HFFc6 (cell line): ENCODE measurements around the gene SUSD1. TPM values are rescaled to one million over a fixed set of nuclear protein-coding genes. Genes with fewer than 3 reads are reported as not detected.
"Not testable (repeated sequence)": the region's sequence is repeated elsewhere in the genome, so short reads cannot be mapped to it uniquely, and the experiment has no call there.

Experiments used
- DNase-seq: peaks from one replicate; pipeline ENCODE4 v3.0.0-alpha.2; 2018
- H3K27ac Mint-ChIP-seq: 2 replicates; pipeline ENCODE4 v1.8.0; 2020; ENCODE audit warnings: mild to moderate bottlenecking, mixed read lengths
- H3K27me3 Mint-ChIP-seq: 2 replicates; pipeline ENCODE4 v1.8.0; 2021; ENCODE audit warnings: mild to moderate bottlenecking, moderate library complexity, mixed read lengths; ENCODE audit not compliant: insufficient read depth
- H3K36me3 Mint-ChIP-seq: 2 replicates; pipeline ENCODE4 v1.8.0; 2021; ENCODE audit warnings: low read depth, mixed read lengths
- H3K4me1 Mint-ChIP-seq: 2 replicates; pipeline ENCODE4 v1.8.0; 2020; ENCODE audit warnings: low read depth, mixed read lengths
- H3K4me3 Mint-ChIP-seq: 2 replicates; pipeline ENCODE4 v1.8.0; 2020; ENCODE audit warnings: mild to moderate bottlenecking, moderate library complexity, mixed read lengths
- H3K9me3 Mint-ChIP-seq: 2 replicates; pipeline ENCODE4 v1.8.0; 2020; ENCODE audit warnings: mild to moderate bottlenecking, mixed read lengths
- total RNA-seq, 6 experiments: library from RNA; stranded (reverse); fragmentation: NEBNext Ultra II Directional; extraction: Animal tissue kit (Norgen Biotek cat#: 25700); gene quantifications; 2 replicates in 1 of 6; 3 replicates in 5 of 6; pipeline ENCODE4 v1.2.3, GENCODE V29; 2021
- TF ChIP-seq, protein P1 (sequence below): fragments of 200-600 bp; sonication (generic); IDR thresholded peaks from 2 replicates; pipeline ENCODE4 v1.5.0; 2021; ENCODE audit warnings: antibody characterized with exemption, mild to moderate bottlenecking

The SUSD1 gene
- total RNA-seq, 6 experiments from 2014 or later, result 3.5 to 9.4 (median 8.2) TPM

DNA sequence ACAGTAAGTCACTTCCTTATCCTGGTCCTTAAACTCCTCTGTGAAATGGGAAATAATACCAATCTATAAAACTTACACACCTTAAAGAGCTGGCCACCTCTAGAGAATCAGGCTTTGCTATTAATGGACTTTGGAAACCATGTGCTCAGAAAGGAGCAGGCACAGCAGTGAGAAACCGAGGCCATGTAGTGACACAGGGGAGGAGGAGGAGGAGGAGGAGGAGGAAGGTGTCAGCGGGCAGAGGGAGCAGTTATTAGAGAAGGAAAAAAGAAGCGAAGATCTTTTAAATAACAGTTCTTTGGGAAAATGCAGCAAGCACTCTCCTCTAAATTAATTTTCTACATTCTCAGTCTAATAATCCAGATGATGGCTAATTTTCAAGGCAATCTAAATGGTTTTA lies 38.0 kb downstream of the SUSD1 start:
- DNase-seq, result no peak
- TF ChIP-seq, protein P1, sequence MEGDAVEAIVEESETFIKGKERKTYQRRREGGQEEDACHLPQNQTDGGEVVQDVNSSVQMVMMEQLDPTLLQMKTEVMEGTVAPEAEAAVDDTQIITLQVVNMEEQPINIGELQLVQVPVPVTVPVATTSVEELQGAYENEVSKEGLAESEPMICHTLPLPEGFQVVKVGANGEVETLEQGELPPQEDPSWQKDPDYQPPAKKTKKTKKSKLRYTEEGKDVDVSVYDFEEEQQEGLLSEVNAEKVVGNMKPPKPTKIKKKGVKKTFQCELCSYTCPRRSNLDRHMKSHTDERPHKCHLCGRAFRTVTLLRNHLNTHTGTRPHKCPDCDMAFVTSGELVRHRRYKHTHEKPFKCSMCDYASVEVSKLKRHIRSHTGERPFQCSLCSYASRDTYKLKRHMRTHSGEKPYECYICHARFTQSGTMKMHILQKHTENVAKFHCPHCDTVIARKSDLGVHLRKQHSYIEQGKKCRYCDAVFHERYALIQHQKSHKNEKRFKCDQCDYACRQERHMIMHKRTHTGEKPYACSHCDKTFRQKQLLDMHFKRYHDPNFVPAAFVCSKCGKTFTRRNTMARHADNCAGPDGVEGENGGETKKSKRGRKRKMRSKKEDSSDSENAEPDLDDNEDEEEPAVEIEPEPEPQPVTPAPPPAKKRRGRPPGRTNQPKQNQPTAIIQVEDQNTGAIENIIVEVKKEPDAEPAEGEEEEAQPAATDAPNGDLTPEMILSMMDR, result no peak
- Mint-ChIP-seq H3K4me1 (peaks cover 15% of the 10 kb centered on the region), H3K36me3 (peaks cover 20% of the 10 kb centered on the region), H3K9me3 (peaks cover 9% of the 10 kb centered on the region), H3K4me3 (no peak overlapping the region), H3K27me3 (no peaks in the 10 kb centered on the region; the same call in 1 of the 2 replicates), H3K27ac (no peak overlapping the region)

DNA sequence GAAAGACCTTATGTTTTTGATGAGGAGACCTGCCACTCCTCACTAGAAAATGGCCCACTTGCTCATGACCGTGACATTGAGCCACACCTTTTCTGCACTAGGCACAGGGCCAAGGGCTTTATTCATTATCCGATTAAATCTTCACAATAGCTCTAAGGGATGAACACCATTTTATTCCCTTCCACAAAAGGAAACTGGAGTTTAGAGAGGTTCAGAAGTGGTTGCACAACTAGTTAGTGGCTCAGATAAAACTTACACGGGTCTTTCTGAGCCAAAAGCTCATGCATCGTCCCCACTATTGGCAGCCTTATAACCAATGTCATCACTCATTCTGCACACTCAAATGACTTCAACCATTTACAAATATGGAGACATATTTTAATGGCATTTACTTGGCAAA lies 39.4 kb downstream of the SUSD1 start:
- no peak overlapping the region for H3K27ac Mint-ChIP-seq
- TF ChIP-seq, protein P1, result no peak
- peaks cover 20% of the 10 kb centered on the region for H3K36me3 Mint-ChIP-seq
- no peaks in the 10 kb centered on the region; the same call in 1 of the 2 replicates for H3K27me3 Mint-ChIP-seq
- peaks cover 24% of the 10 kb centered on the region for H3K4me1 Mint-ChIP-seq
- H3K9me3 Mint-ChIP-seq, result peaks cover 9% of the 10 kb centered on the region
- DNase-seq, result no peak
- no peak overlapping the region for H3K4me3 Mint-ChIP-seq

DNA sequence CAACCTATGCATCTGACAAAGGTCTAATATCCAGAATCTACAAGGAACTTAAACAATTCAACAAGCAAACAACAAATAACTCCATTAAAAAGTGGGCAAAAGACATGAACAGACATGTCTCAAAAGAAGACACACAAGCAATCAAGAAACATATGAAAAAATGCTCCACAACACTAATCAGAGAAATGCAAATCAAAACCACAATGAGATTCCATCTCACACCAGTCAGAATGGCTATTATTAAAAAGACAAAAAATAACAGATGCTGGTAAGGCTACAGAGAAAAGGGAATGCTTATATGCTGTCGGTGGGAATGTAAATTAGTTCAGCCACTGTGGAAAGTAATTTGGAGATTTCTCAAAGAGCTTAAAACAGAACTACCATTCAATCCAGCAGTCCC lies 41.3 kb downstream of the SUSD1 start:
- H3K36me3 Mint-ChIP-seq, result peaks cover 20% of the 10 kb centered on the region
- H3K27ac Mint-ChIP-seq, H3K9me3 Mint-ChIP-seq, DNase-seq, H3K4me3 Mint-ChIP-seq, H3K27me3 Mint-ChIP-seq: not testable (repeated sequence)
- peaks cover 24% of the 10 kb centered on the region for H3K4me1 Mint-ChIP-seq

DNA sequence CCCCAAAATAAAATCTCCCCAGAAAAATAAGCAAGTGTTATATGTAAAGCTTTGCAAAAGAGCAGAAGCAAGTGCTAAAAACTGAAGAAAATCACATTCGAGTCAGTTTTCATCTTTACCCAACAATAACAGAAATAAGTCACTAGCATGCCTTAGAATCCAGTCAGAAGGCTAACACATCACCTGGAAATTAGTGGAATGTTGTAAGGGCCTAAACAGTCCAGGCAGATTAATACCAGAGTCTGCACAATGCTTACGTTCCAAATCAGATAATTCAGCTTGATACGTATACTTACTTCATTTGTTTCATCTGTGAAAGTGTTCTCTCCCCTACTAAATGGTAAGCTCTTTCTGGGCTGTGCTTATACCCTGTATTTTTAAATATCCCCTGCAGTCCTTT lies 42.7 kb downstream of the SUSD1 start:
- peaks cover 9% of the 10 kb centered on the region for H3K9me3 Mint-ChIP-seq
- H3K27me3 Mint-ChIP-seq, result no peaks in the 10 kb centered on the region; the same call in 1 of the 2 replicates
- H3K4me1 Mint-ChIP-seq, result peaks cover 24% of the 10 kb centered on the region
- H3K4me3 Mint-ChIP-seq, result peak overlapping the region; percentile 15; the same call in 1 of the 2 replicates
- DNase-seq, result peak; percentile 30
- H3K27ac Mint-ChIP-seq, result peak overlapping the region; percentile 22
- TF ChIP-seq, protein P1, result no peak
- H3K36me3 Mint-ChIP-seq, result peaks cover 20% of the 10 kb centered on the region

DNA sequence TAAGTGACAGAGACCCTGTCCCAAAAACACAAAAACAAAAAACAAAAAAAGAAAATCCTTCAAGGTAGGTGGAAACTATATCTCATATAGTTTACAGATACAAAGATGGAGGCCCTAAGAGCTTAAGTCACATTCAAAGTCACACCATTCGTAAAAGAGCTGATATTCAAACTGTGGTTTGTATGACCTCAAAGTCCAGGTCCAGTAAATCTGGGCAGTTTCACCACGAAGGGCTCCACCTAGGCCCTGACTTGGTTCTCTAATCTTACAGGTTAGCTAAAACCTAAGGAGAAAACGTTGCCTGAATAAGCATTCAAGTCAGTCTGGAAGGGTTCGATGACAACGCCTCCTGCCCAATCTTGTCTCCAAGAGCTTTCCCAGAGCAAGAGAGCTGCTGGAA lies 44.1 kb downstream of the SUSD1 start:
- no peaks in the 10 kb centered on the region for H3K27me3 Mint-ChIP-seq
- H3K4me1 Mint-ChIP-seq, result peaks cover 28% of the 10 kb centered on the region
- TF ChIP-seq, protein P1, result no peak
- H3K4me3 Mint-ChIP-seq, result no peak overlapping the region
- DNase-seq, result no peak
- peaks cover 9% of the 10 kb centered on the region for H3K9me3 Mint-ChIP-seq
- H3K27ac Mint-ChIP-seq, result no peak overlapping the region
- H3K36me3 Mint-ChIP-seq, result peaks cover 20% of the 10 kb centered on the region

DNA sequence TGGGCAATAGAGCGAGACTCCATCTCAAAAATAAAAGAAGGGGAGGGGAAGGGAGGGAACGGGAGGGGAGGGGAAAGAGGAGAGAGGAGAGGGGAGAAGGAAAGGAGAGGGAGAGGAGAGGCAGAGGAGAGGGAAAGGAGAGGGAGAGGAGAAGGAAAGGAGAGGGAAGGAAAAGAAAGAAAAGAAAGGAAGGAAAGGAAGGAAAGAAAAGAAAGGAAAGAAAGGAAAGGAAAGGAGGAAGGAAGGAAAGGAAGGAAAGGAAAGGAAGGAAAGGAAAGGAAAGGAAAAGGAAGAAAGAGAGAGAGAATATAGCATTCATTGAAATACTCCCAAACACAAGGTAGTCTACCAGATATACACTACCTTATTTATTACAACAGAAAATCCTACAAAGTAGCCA lies 44.8 kb downstream of the SUSD1 start:
- Mint-ChIP-seq H3K9me3 (peaks cover 9% of the 10 kb centered on the region), H3K4me3 (no peak overlapping the region), H3K4me1 (peaks cover 34% of the 10 kb centered on the region), H3K27ac (no peak overlapping the region), H3K27me3 (no peaks in the 10 kb centered on the region), H3K36me3 (peaks cover 20% of the 10 kb centered on the region)
- DNase-seq, result no peak
- TF ChIP-seq, protein P1, result no peak
